GM21528 (cell line): ENCODE data around the gene CYSLTR1.
"Not testable (repeated sequence)": the region's sequence is repeated elsewhere in the genome, so short reads cannot be mapped to it uniquely, and the experiment has no call there.

ENCODE experiments used
- ATAC-seq: cut with Tn5 transposase; IDR thresholded peaks from one replicate; pipeline ENCODE4 v1.9.1; 2021; ENCODE audit warnings: mild to moderate bottlenecking, moderate library complexity; ENCODE audit not compliant: unreplicated experiment, low FRiP score

The CYSLTR1 gene

DNA sequence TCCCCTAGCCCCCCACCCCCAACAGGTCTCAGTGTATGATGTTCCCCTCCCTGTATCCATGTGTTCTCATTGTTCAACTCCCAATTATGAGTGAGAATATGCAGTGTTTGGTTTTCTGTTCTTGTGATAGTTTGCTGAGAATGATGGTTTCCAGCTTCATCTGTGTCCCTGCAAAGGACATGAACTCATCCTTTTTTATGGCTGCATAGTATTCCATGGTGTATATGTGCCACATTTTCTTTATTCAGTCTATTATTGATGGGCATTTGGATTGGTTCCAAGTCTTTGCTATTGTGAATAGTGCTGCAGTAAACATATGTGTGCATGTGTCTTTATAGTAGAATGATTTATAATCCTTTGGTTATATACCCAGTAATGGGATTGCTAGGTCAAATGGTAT, 101.4 kb downstream of the CYSLTR1 start:
- not testable (repeated sequence) for ATAC-seq
